GM12878 (cell line): ENCODE measurements around the gene RABL2B. TPM values are rescaled to one million over a fixed set of nuclear protein-coding genes. Genes with fewer than 3 reads are reported as not detected.

Experiments used
- ATAC-seq: fragments of 200-7000 bp; cut with Tn5 transposase; 3 replicates; pipeline ENCODE4 v1.9.1; 2020; ENCODE audit warnings: mild to moderate bottlenecking, moderate library complexity
- BruUV-seq: library from RNA; stranded (reverse); fragments of 400-500 nt; replicated peaks from 2 replicates; lab custom pipeline; 2021; lab: Mats Ljungman, UMichigan
- CTCF ChIA-PET: fragments of 300-600 bp; sonication (Branson Sonifier 250); formaldehyde crosslinking; extraction: SDS; loops from one replicate; lab custom pipeline; 2021; ENCODE audit warnings: inconsistent platforms; lab: Yijun Ruan, JAX
- POLR2A ChIA-PET: fragments of 350-600 bp; formaldehyde crosslinking; extraction: SDS; loops from one replicate; lab custom pipeline; 2021; ENCODE audit warnings: inconsistent platforms; lab: Charles Lee
- RAD21 ChIA-PET: fragments of 300-600 bp; sonication (Branson Sonifier 250); formaldehyde crosslinking; loops from one replicate; lab custom pipeline; 2023; ENCODE audit warnings: antibody characterized with exemption; ENCODE audit not compliant: unreplicated experiment; lab: Charles Lee
- SMC1A ChIA-PET: fragments of 300-600 bp; sonication (Branson Sonifier 250); formaldehyde crosslinking; loops from one replicate; lab custom pipeline; 2023; ENCODE audit not compliant: unreplicated experiment, uncharacterized antibody; lab: Charles Lee
- DNase-seq: peaks from one replicate; pipeline ENCODE4 v3.0.0-alpha.2; 2011; ENCODE audit warnings: low read depth, low spot score
- FAIRE-seq: peaks from 3 replicates; lab custom pipeline; 2011; peaks lifted over from hg19 to GRCh38; lab: Jason Lieb, UNC
- H2AFZ ChIP-seq: 2 replicates; pipeline ENCODE4 v1.6.0; 2011; ENCODE audit warnings: low read depth, low read length, control low read depth; ENCODE audit not compliant: control insufficient read depth
- H3K27ac ChIP-seq: 2 replicates; pipeline ENCODE4 v1.5.1; 2011; ENCODE audit warnings: control low read depth; ENCODE audit not compliant: control insufficient read depth, insufficient read depth
- H3K27me3 ChIP-seq, 2 experiments: replicated peaks in 1 of 2; 2 replicates each; pipeline versions ENCODE4 v1.6.0 to v1.6.1; 2011; ENCODE audit warnings: low read length in 1 of 2; ENCODE audit not compliant: control insufficient read depth in 2 of 2, insufficient read depth in 2 of 2
- H3K36me3 ChIP-seq, 2 experiments: 2 replicates each; pipeline ENCODE4 v1.5.1; 2011; ENCODE audit warnings: low read length in 1 of 2; ENCODE audit not compliant: control insufficient read depth in 2 of 2, insufficient read depth in 2 of 2
- H3K4me1 ChIP-seq: 2 replicates; pipeline ENCODE4 v1.6.1; 2011; ENCODE audit warnings: mild to moderate bottlenecking, low read length, moderate library complexity, mixed read lengths; ENCODE audit not compliant: control insufficient read depth, insufficient read depth
- H3K4me2 ChIP-seq: 2 replicates; pipeline ENCODE4 v1.6.0; 2011; ENCODE audit warnings: control low read depth; ENCODE audit not compliant: control insufficient read depth, insufficient read depth
- H3K4me3 ChIP-seq: fragments of 200-600 bp; sonication (generic); 2 replicates; pipeline ENCODE4 v1.5.1; 2016
- H3K79me2 ChIP-seq: 2 replicates; pipeline ENCODE4 v1.6.0; 2011; ENCODE audit warnings: low read length; ENCODE audit not compliant: control insufficient read depth, insufficient read depth
- H3K9ac ChIP-seq: 2 replicates; pipeline ENCODE4 v1.8.0; 2011; ENCODE audit warnings: low read length, control low read depth, mixed read lengths; ENCODE audit not compliant: control insufficient read depth, insufficient read depth
- H3K9me3 ChIP-seq: replicated peaks from 3 replicates; pipeline ENCODE4 v1.5.1; 2011; ENCODE audit warnings: mild to moderate bottlenecking, low read length; ENCODE audit not compliant: control insufficient read depth, insufficient read depth
- H4K20me1 ChIP-seq: 2 replicates; pipeline ENCODE4 v1.6.0; 2011; ENCODE audit not compliant: control insufficient read depth, insufficient read depth
- NFIC ChIP-seq: IDR thresholded peaks from 2 replicates; pipeline ENCODE4 v1.6.1; 2012; ENCODE audit warnings: low read depth, mild to moderate bottlenecking, inconsistent platforms, low read length, moderate library complexity
- NFYB ChIP-seq: IDR thresholded peaks from 2 replicates; pipeline ENCODE4 v1.6.1; 2011; ENCODE audit warnings: low read depth, mild to moderate bottlenecking, low read length, improper control_type of control experiment, moderate library complexity; ENCODE audit not compliant: insufficient read depth
- POU2F2 ChIP-seq: IDR thresholded peaks from 3 replicates; pipeline ENCODE4 v1.6.1; 2011; ENCODE audit warnings: low read depth, mild to moderate bottlenecking, low read length, borderline replicate concordance
- RAD21 ChIP-seq: IDR thresholded peaks from 2 replicates; pipeline ENCODE4 v1.6.1; 2011; ENCODE audit warnings: mild to moderate bottlenecking, low read depth, low read length, moderate library complexity; ENCODE audit not compliant: insufficient read depth
- RUNX3 ChIP-seq: IDR thresholded peaks from 2 replicates; pipeline ENCODE4 v1.6.1; 2012; ENCODE audit warnings: low read length, inconsistent platforms
- SRF ChIP-seq, 2 experiments: IDR thresholded peaks; 2 replicates each; pipeline ENCODE4 v1.6.1; 2011; ENCODE audit warnings: low read depth in 2 of 2, low read length in 2 of 2, mild to moderate bottlenecking in 1 of 2, moderate library complexity in 1 of 2
- WGBS: methylation state at CpG from one replicate; pipeline ENCODE4 v1.1.6; 2016; ENCODE audit warnings: low lambda C conversion rate; ENCODE audit not compliant: insufficient replicate concordance, insufficient coverage; ENCODE audit errors: missing lambda C conversion rate; 5-methylcytosine and 5-hydroxymethylcytosine counted together
- in situ Hi-C: fragments of 300-500 bp; cut with MboI; formaldehyde crosslinking; loops from 9 replicates; pipeline ENCODE4 v1.14.3; 2018; ENCODE audit warnings: mixed read lengths
- intact Hi-C: fragments of 100-400 bp; cut with micrococcal nuclease; formaldehyde crosslinking; loops from one replicate; pipeline ENCODE4 v1.14.2; 2022; ENCODE audit not compliant: unreplicated experiment
- polyA plus RNA-seq, 11 experiments: library from polyadenylated mRNA; depleted of rRNA in 4 of 11; unstranded in 6 of 11; stranded (reverse) in 5 of 11; fragments of >200 nt; fragmentation: Nextera tagmentation in 4 of 11; fragmentation: Illumina TruSeq in 1 of 11; extraction: Ambion mirVana in 4 of 11; extraction: Trizol in 1 of 11; gene quantifications; 1 replicate in 1 of 11; 2 replicates in 10 of 11; pipeline versions ENCODE4 v1.2.1 to v1.2.3, GENCODE V29; 2011 to 2016; ENCODE audit warnings: inconsistent platforms in 2 of 11, missing spikeins in 2 of 11, low read depth in 1 of 11
- total RNA-seq, 4 experiments: library from RNA; depleted of rRNA in 3 of 4; stranded (reverse); fragments of >200 nt in 3 of 4; fragmentation: Illumina TruSeq in 1 of 4; extraction: Trizol in 1 of 4; gene quantifications; 2 replicates each; pipeline versions ENCODE4 v1.2.1 to v1.2.3, GENCODE V29; 2013 to 2021
- TF ChIP-seq, protein P1 (sequence below): fragments of 450-650 bp; IDR thresholded peaks from 2 replicates; pipeline ENCODE4 v1.6.1; 2017; ENCODE audit warnings: mild to moderate bottlenecking, moderate library complexity
- TF ChIP-seq, protein P2 (sequence below): IDR thresholded peaks from 2 replicates; pipeline ENCODE4 v1.6.1; 2011; ENCODE audit warnings: borderline replicate concordance, low read depth, mild to moderate bottlenecking, moderate library complexity, low read length; ENCODE audit not compliant: insufficient read depth, poor library complexity, severe bottlenecking
- TF ChIP-seq, protein P3 (sequence below): fragments of 450-650 bp; formaldehyde crosslinking; IDR thresholded peaks from 2 replicates; pipeline ENCODE4 v1.4.0; 2022; ENCODE audit warnings: mild to moderate bottlenecking, moderate library complexity
- TF ChIP-seq, protein P4 (sequence below): IDR thresholded peaks from 2 replicates; pipeline ENCODE4 v1.6.1; 2011; ENCODE audit warnings: low read depth, mild to moderate bottlenecking, low read length, moderate library complexity, borderline replicate concordance; ENCODE audit errors: extremely low read depth

Gene RABL2B
- total and polyA plus RNA-seq, 10 of the 15 experiments (the other 5 are each of a cell fraction or from before 2014, with no cell fraction given), result 3.1 to 27.4 (median 14.4) TPM

DNA sequence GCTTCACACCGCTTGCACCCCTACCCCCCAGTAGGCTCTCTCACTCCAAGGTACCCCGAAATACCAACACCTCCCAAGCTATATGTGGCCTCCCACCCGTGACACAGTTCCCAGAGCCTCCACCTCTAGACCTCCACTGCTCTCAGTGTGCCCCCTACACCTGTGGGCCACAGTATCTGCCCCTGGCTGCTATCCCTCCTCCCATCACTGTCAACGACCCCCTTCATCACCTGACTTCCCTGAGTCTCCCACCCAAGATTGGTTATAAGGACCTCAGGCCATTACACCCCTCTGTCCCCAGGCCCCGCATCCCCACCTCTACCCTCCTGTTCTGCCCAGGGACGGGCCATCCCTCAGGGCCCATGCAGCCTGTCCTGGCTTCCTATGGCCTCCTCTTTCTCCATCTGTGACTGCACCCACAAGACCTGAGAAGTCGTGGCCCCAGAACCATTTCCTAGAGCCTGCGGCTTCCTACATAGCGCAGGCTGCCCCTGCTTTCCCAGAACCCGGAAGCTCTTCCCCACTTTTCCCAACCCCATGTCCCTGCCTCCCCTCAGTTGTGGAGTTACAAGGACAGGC, 44.7 kb downstream of the RABL2B start (continued):
- TF ChIP-seq, protein P1, sequence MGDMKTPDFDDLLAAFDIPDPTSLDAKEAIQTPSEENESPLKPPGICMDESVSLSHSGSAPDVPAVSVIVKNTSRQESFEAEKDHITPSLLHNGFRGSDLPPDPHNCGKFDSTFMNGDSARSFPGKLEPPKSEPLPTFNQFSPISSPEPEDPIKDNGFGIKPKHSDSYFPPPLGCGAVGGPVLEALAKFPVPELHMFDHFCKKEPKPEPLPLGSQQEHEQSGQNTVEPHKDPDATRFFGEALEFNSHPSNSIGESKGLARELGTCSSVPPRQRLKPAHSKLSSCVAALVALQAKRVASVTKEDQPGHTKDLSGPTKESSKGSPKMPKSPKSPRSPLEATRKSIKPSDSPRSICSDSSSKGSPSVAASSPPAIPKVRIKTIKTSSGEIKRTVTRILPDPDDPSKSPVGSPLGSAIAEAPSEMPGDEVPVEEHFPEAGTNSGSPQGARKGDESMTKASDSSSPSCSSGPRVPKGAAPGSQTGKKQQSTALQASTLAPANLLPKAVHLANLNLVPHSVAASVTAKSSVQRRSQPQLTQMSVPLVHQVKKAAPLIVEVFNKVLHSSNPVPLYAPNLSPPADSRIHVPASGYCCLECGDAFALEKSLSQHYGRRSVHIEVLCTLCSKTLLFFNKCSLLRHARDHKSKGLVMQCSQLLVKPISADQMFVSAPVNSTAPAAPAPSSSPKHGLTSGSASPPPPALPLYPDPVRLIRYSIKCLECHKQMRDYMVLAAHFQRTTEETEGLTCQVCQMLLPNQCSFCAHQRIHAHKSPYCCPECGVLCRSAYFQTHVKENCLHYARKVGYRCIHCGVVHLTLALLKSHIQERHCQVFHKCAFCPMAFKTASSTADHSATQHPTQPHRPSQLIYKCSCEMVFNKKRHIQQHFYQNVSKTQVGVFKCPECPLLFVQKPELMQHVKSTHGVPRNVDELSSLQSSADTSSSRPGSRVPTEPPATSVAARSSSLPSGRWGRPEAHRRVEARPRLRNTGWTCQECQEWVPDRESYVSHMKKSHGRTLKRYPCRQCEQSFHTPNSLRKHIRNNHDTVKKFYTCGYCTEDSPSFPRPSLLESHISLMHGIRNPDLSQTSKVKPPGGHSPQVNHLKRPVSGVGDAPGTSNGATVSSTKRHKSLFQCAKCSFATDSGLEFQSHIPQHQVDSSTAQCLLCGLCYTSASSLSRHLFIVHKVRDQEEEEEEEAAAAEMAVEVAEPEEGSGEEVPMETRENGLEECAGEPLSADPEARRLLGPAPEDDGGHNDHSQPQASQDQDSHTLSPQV, result no peak
- TF ChIP-seq NFIC, result no peak
- TF ChIP-seq, protein P2, sequence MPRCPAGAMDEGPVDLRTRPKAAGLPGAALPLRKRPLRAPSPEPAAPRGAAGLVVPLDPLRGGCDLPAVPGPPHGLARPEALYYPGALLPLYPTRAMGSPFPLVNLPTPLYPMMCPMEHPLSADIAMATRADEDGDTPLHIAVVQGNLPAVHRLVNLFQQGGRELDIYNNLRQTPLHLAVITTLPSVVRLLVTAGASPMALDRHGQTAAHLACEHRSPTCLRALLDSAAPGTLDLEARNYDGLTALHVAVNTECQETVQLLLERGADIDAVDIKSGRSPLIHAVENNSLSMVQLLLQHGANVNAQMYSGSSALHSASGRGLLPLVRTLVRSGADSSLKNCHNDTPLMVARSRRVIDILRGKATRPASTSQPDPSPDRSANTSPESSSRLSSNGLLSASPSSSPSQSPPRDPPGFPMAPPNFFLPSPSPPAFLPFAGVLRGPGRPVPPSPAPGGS, result no peak
- TF ChIP-seq, all 136 proteins: peak for 0

DNA sequence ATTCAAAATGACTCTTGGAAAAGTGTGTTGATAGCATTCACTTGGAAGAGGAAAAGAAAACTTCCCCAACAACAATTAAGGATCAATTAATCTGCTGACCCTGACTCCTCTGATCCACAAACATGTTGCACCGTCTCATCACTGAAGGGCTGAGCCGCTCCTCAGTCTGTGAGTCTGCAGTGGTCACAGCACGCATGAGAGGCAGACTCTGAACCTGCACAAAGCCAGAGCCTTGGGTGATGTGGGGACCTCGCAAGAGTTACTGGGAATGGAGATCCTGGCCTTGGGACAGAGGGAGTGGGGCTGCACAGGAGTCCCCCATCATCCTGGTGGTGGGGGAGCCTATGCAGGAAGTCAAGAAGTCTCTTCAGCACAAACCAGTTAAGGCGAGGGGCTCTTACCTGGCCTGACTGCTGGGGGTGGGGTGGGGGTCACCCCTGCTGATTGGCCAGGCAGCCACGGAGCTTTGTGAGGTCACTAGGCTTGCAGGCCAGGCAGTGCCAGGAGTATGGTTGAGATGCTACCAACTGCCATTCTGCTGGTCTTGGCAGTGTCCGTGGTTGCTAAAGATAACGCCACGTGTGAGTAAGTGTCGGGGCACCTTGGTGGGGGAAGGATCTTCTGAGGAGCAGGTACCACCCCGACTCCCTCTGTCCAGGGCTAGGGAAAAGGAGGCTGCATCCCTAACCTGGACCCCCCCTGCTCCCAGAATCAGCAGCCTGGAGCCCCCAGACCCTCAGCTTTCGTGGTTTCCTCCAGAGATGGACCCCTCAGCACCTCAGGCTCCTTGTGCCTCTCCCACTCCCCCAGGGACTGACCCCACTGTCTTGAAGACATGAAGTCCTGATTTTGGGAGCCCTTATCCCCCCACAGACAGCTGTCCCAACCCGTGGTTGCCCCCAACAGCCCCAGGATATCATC, 45.4 kb downstream of the RABL2B start, which contains the start of gene ACR:
Gene ACR (plus strand): TSS at position 477 of the 921 bp plus-strand sequence. CDS start 32 bp downstream, at position 509.
- BruUV-seq, result no TSS peak
- CTCF ChIA-PET, result no interaction called here
- FAIRE-seq (no peak), ATAC-seq (no peak), DNase-seq (no peak)
- H3K79me2 ChIP-seq, result no peaks in the 10 kb centered on the region
- no peaks in the 10 kb centered on the region for H3K4me1 ChIP-seq
- RAD21 ChIA-PET, result no interaction called here
- in situ Hi-C loops (no loop called here), intact Hi-C loops (no loop called here)
- H3K36me3 ChIP-seq, result no peaks in the 10 kb centered on the region
- no peaks in the 10 kb centered on the region; a peak in 3 of 4 replicates for H3K27me3 ChIP-seq
- 32% methylated on average over 13 of the region's 13 CpGs for WGBS
- H3K27ac ChIP-seq, result no peak within 1 kb of the TSS
- TF ChIP-seq, protein P3, sequence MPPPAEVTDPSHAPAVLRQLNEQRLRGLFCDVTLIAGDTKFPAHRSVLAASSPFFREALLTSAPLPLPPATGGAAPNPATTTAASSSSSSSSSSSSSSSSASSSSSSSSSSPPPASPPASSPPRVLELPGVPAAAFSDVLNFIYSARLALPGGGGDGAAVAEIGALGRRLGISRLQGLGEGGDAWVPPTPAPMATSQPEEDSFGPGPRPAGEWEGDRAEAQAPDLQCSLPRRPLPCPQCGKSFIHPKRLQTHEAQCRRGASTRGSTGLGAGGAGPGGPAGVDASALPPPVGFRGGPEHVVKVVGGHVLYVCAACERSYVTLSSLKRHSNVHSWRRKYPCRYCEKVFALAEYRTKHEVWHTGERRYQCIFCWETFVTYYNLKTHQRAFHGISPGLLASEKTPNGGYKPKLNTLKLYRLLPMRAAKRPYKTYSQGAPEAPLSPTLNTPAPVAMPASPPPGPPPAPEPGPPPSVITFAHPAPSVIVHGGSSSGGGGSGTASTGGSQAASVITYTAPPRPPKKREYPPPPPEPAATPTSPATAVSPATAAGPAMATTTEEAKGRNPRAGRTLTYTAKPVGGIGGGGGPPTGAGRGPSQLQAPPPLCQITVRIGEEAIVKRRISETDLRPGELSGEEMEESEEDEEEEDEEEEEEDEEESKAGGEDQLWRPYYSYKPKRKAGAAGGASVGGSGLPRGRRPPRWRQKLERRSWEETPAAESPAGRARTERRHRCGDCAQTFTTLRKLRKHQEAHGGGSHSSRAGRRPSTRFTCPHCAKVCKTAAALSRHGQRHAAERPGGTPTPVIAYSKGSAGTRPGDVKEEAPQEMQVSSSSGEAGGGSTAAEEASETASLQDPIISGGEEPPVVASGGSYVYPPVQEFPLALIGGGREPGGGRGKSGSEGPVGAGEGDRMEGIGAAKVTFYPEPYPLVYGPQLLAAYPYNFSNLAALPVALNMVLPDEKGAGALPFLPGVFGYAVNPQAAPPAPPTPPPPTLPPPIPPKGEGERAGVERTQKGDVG (CRISPR knock-in tag), result no peak
- TF ChIP-seq, protein P4, sequence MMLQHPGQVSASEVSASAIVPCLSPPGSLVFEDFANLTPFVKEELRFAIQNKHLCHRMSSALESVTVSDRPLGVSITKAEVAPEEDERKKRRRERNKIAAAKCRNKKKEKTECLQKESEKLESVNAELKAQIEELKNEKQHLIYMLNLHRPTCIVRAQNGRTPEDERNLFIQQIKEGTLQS, result no peak
- no peak for TF ChIP-seq POU2F2
- no peak for TF ChIP-seq NFYB
- no peak for TF ChIP-seq RUNX3
- no peak for TF ChIP-seq SRF (IDR thresholded peaks at IDR 0.05; ENCODE audit: low read depth in 2 of 2, low read length in 2 of 2)
- TF ChIP-seq RAD21, result no peak
- POLR2A ChIA-PET, result no interaction called here
- no peak within 1 kb of the TSS for H3K9ac ChIP-seq
- H3K4me2 ChIP-seq, result no peak within 1 kb of the TSS
- SMC1A ChIA-PET, result no interaction called here
- H3K4me3 ChIP-seq, result no peak within 1 kb of the TSS
- H3K9me3 ChIP-seq, result no peaks in the 10 kb centered on the region
- no peak within 1 kb of the TSS for H2AFZ ChIP-seq
- no peaks in the 10 kb centered on the region for H4K20me1 ChIP-seq
